Kidney (tissue), 14 donors: ENCODE measurements around the gene FBXL17. TPM values are rescaled to one million over a fixed set of nuclear protein-coding genes. Genes with fewer than 3 reads are reported as not detected.

Experiments
- DNase-seq, 5 donors: peaks; one replicate each; pipeline ENCODE4 v3.0.0-alpha.2; 2013 to 2020
- FAIRE-seq: peaks from 2 replicates; lab custom pipeline; 2012; peaks lifted over from hg19 to GRCh38; lab: Jason Lieb, UNC
- H3K27ac ChIP-seq, 2 donors: one replicate each; pipeline ENCODE4 v1.7.0; 2013; ENCODE audit warnings: low read depth in 2 of 2, low read length in 2 of 2, inconsistent platforms in 1 of 2
- H3K27me3 ChIP-seq: one replicate; pipeline ENCODE4 v1.7.1; 2013; ENCODE audit warnings: low read length, inconsistent platforms; ENCODE audit not compliant: control insufficient read depth, insufficient read depth
- H3K36me3 ChIP-seq, 3 donors: one replicate each; pipeline versions ENCODE4 v1.7.0 to v1.7.1; 2013; ENCODE audit warnings: low read length in 3 of 3, control low read depth in 1 of 3, inconsistent platforms in 1 of 3; ENCODE audit not compliant: insufficient read depth in 3 of 3, control insufficient read depth in 2 of 3
- H3K4me1 ChIP-seq, 3 donors: one replicate each; pipeline versions ENCODE4 v1.7.0 to v1.7.1; 2013; ENCODE audit warnings: low read length in 3 of 3, inconsistent platforms in 1 of 3, low read depth in 1 of 3; ENCODE audit not compliant: control insufficient read depth in 2 of 3, insufficient read depth in 2 of 3
- H3K4me3 ChIP-seq, 3 donors: one replicate each; pipeline versions ENCODE4 v1.7.0 to v1.8.1; 2013; ENCODE audit warnings: low read length in 3 of 3, control low read depth in 1 of 3, inconsistent platforms in 1 of 3
- H3K9ac ChIP-seq, 3 donors: one replicate each; pipeline versions ENCODE4 v1.7.0 to v1.7.1; 2013; ENCODE audit warnings: low read length in 3 of 3, control low read depth in 1 of 3, inconsistent platforms in 1 of 3
- H3K9me3 ChIP-seq, 3 donors: one replicate each; pipeline versions ENCODE4 v1.7.0 to v1.7.1; 2013; ENCODE audit warnings: low read length in 3 of 3, control low read depth in 1 of 3, inconsistent platforms in 1 of 3; ENCODE audit not compliant: control insufficient read depth in 2 of 3, insufficient read depth in 1 of 3
- CTCF ChIP-seq: IDR thresholded peaks from 3 replicates; pipeline ENCODE4 v1.5.1; 2012; ENCODE audit warnings: mild to moderate bottlenecking, moderate library complexity, borderline replicate concordance; ENCODE audit not compliant: insufficient read depth; ENCODE audit errors: extremely low read depth
- intact Hi-C: fragments of 100-400 bp; cut with DNase I; formaldehyde crosslinking; loops from one replicate; pipeline ENCODE4 v1.11.1; 2022
- polyA plus RNA-seq: library from polyadenylated mRNA; stranded (reverse); fragments of 350-450 nt; fragmentation: Illumina TruSeq; extraction: RNeasy Lipid Tissue Mini Kit (QIAGEN cat#74804); gene quantifications from one replicate; pipeline ENCODE4 v1.2.3, GENCODE V29; 2014; ENCODE audit warnings: low read depth, low replicate concordance; ENCODE audit not compliant: insufficient read depth
- total RNA-seq: library from RNA; stranded (reverse); fragmentation: NEBNext Ultra II Directional; extraction: Animal tissue kit (Norgen Biotek cat#: 25700); gene quantifications from one replicate; pipeline ENCODE4 v1.2.1, GENCODE V29; 2021
- donor health status: control.
- donor health status: control.
- donor health status: control.
- donor health status: control.
- donor health status: control.
- donor health status: DM: yes; HTN: yes; CAD: no.
- donor health status: Normal renal cell carcinoma (clear cell type).

Gene FBXL17
- total and polyA plus RNA-seq, 2 donors from 2014 or later: 11.7 to 26.5 TPM

GRCh38 chr5:107815109-107815508, 566.8 kb downstream of the FBXL17 start:
- Histone ChIP-seq H3K36me3 (no peaks in the 10 kb centered on the region), H3K9me3 (no peaks in the 10 kb centered on the region), H3K9ac (no peak overlapping the region), H3K4me1 (no peaks in the 10 kb centered on the region), H3K27me3 (no peaks in the 10 kb centered on the region), H3K27ac (no peak overlapping the region), H3K4me3 (no peak overlapping the region)
- TF ChIP-seq CTCF: no peak
- intact Hi-C loops: no loop called here
- FAIRE-seq (no peak), DNase-seq (no peak)

- no peaks in the 10 kb centered on the region for H3K9me3 ChIP-seq
- TF ChIP-seq CTCF: no peak
- H3K4me3 ChIP-seq: no peak overlapping the region
- H3K4me1 ChIP-seq: peaks cover 0 to 1% (median 0%) of the 10 kb centered on the region in 3 donors
- DNase-seq: no peak
- intact Hi-C loops: no loop called here
- H3K9ac ChIP-seq: no peak overlapping the region
- no peaks in the 10 kb centered on the region for H3K36me3 ChIP-seq
- no peaks in the 10 kb centered on the region for H3K27me3 ChIP-seq
- no peak overlapping the region for H3K27ac ChIP-seq
- FAIRE-seq: no peak
These were observed 567.6 kb downstream of the FBXL17 start for GRCh38 chr5:107814183-107814827.

GRCh38 chr5:107813559-107813958, 568.3 kb downstream of the FBXL17 start:
- Histone ChIP-seq H3K36me3 (no peaks in the 10 kb centered on the region), H3K9ac (no peak overlapping the region), H3K27me3 (no peaks in the 10 kb centered on the region), H3K9me3 (no peaks in the 10 kb centered on the region), H3K4me1 (peaks cover 0 to 3% (median 0%) of the 10 kb centered on the region in 3 donors), H3K27ac (no peak overlapping the region), H3K4me3 (no peak overlapping the region)
- DNase-seq (no peak), FAIRE-seq (no peak)
- intact Hi-C loops: no loop called here
- no peak for TF ChIP-seq CTCF
